WI38 (cell line): ENCODE measurements around the gene HS6ST3.
"Not testable (repeated sequence)": the region's sequence is repeated elsewhere in the genome, so short reads cannot be mapped to it uniquely, and the experiment has no call there.

ENCODE experiments used
- H3K4me3 ChIP-seq: 2 replicates; pipeline ENCODE4 v1.5.1; 2011; ENCODE audit warnings: low read depth, mild to moderate bottlenecking, control low read depth, low read length
- TF ChIP-seq, protein P1 (sequence below): IDR thresholded peaks from 2 replicates; pipeline ENCODE4 v1.5.1; 2012; ENCODE audit warnings: low read depth, mild to moderate bottlenecking, control low read depth, low read length

Gene HS6ST3

GRCh38 chr13:96762876-96763275, 673.0 kb downstream of the HS6ST3 start:
- TF ChIP-seq, protein P1, sequence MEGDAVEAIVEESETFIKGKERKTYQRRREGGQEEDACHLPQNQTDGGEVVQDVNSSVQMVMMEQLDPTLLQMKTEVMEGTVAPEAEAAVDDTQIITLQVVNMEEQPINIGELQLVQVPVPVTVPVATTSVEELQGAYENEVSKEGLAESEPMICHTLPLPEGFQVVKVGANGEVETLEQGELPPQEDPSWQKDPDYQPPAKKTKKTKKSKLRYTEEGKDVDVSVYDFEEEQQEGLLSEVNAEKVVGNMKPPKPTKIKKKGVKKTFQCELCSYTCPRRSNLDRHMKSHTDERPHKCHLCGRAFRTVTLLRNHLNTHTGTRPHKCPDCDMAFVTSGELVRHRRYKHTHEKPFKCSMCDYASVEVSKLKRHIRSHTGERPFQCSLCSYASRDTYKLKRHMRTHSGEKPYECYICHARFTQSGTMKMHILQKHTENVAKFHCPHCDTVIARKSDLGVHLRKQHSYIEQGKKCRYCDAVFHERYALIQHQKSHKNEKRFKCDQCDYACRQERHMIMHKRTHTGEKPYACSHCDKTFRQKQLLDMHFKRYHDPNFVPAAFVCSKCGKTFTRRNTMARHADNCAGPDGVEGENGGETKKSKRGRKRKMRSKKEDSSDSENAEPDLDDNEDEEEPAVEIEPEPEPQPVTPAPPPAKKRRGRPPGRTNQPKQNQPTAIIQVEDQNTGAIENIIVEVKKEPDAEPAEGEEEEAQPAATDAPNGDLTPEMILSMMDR, result no peak
- no peak overlapping the region for H3K4me3 ChIP-seq

DNA sequence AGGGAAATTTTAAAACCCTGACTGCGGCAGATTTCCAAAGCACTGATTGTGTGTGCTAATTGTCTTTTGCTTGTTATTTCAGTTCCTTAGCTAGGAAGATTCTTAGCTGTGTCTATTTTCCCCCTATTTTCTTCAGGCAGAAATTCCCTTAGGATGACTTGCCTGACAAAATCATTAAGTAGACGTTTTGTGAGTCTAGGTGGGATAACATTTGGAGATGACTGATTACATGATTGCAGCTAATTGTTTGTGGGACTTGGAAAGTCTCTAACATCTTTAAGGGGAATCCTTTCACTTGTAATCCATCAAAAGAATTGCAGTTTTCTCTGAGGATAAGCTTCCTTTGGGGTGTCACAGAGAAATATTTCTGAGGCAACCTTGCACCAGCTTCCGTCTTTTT, 676.4 kb downstream of the HS6ST3 start:
- H3K4me3 ChIP-seq, result no peak overlapping the region
- TF ChIP-seq, protein P1, result no peak

DNA sequence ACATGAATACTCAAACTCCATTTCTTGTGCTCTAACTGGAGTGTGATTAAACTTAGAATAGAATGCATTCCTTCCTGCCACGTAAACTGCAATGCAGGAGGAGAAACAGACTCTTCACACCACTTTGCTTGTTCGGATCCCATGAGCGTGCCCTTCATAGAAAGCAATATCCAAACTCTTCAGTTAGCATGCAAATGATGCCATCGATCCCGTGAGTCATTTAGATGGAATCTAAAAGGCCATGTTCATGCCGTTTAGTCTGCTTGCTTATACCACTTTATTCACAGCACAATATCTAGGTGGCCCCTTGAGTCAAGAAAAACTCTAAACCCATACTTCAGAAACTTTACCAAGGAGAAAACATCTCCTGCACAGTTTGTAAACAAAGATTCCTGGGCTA, 678.6 kb downstream of the HS6ST3 start:
- TF ChIP-seq, protein P1, result no peak
- H3K4me3 ChIP-seq, result no peak overlapping the region

DNA sequence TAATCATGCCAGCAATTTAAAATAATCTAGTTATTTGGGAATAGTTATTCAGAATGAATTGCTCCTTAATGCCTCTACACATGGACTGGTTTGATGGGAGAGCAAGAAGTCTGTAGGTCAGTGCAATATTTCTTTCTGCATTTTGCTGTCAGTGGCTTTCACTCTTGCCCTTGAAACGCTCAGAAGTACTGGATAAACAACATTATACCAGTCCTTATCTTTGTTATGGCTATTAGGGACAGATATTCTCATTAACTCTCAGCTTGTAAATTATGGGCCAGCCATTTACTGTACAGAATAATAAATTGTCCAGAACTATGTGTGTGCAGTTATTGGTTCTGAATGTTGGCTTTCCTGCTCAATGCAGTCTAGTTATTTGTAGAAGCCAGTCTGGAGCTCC, 680.0 kb downstream of the HS6ST3 start:
- no peak overlapping the region for H3K4me3 ChIP-seq
- TF ChIP-seq, protein P1, result no peak

DNA sequence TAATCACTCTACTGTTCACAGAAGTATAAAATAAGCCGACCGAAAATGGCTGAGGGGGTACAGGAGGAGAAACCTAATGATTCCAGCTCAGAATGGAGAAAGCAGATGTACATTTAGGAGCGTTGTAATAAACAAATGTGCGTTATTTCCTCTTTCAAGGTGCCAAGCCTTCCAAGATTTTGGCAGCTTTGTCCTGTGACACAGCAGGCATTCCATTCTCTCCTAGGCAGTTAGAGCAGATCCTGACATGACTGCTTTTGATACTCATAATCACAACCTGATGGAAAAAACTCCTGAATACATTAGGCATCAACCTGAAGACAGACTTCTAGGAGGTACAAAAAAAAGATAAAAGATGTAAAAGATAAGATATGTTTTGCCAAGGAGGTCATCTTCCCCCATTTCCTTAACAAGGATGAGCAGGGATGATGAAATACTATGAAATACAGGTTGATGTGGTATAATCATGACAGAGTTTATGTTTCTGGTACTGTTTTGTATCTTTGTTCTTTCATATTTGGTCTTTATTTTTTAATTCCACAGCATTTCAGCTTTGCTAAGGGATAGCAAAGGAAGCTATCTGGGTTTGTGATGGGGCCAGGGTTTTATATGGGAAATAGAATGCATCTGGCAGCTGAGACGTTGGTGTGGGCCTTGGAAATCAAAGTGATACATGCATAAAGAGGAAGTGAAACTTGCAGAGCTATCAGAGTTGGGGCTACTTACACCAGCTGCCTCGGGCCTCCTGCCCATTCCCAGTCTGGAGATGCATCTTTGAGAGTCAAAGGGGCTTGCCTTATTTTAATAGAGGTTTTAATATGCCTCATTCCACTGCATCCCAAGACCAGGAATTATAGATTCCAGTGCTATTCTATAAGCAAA, 681.8 kb downstream of the HS6ST3 start:
- H3K4me3 ChIP-seq, result no peak overlapping the region
- TF ChIP-seq, protein P1, result no peak

DNA sequence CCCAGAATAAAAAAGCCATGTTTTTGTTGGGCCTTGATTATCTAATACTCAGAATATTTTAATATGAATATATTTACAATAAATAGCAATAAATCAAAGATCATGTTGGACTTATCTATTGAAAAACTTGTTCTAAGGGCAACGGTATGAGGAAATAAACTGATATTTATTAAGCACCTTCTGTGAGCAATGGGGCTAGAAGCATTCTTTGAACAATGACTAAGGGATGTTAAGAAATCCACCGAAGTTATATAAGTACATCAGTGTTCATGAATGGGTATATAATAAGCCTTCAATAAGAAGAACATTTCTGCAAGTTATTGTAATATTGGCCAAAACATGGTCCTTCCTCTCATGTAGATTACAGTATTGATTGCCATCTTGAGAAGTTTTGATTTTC, 682.5 kb downstream of the HS6ST3 start:
- TF ChIP-seq, protein P1, result no peak
- no peak overlapping the region for H3K4me3 ChIP-seq

- not testable (repeated sequence) for H3K4me3 ChIP-seq
Observed at GRCh38 chr13:96778302-96778701, 688.4 kb downstream of the HS6ST3 start.

- H3K4me3 ChIP-seq, result no peak overlapping the region
- TF ChIP-seq, protein P1, result no peak
Observed at GRCh38 chr13:96779691-96780090, 689.8 kb downstream of the HS6ST3 start.
